CD4-positive, alpha-beta T cell (primary cell): ENCODE measurements around the gene DISP2. TPM values are rescaled to one million over a fixed set of nuclear protein-coding genes. Genes with fewer than 3 reads are reported as not detected.

Experiments used
- ATAC-seq: fragments of 200-7000 bp; cut with Tn5 transposase; one replicate; pipeline ENCODE4 v1.10.0; 2022; ENCODE audit warnings: mild to moderate bottlenecking; ENCODE audit not compliant: poor library complexity
- CTCF ChIA-PET: fragments of 350-600 bp; sonication (Branson Sonifier 250); formaldehyde crosslinking; loops from one replicate; lab custom pipeline; 2021; ENCODE audit warnings: antibody characterized with exemption, inconsistent platforms; lab: Charles Lee
- POLR2A ChIA-PET: fragments of 350-600 bp; sonication (Branson Sonifier 250); formaldehyde crosslinking; loops from one replicate; lab custom pipeline; 2021; ENCODE audit warnings: antibody characterized with exemption, inconsistent platforms; lab: Charles Lee
- DNase-seq, 14 experiments: peaks; one replicate each; pipeline ENCODE4 v3.0.0-alpha.2; 2013 to 2020; ENCODE audit warnings: mixed read lengths in 2 of 14
- H3K27ac ChIP-seq, 2 donors: one replicate each; pipeline versions ENCODE4 v1.5.1 to v1.7.0; 2013; ENCODE audit warnings: low read length in 2 of 2, low read depth in 1 of 2, mild to moderate bottlenecking in 1 of 2
- H3K27me3 ChIP-seq, 2 experiments: 1 replicate in 1 of 2; 2 replicates in 1 of 2; pipeline versions ENCODE4 v1.6.1 to v1.7.0; 2013; ENCODE audit warnings: low read length in 2 of 2, control low read depth in 1 of 2, mild to moderate bottlenecking in 1 of 2, moderate library complexity in 1 of 2; ENCODE audit not compliant: insufficient read depth in 2 of 2, control insufficient read depth in 1 of 2
- H3K36me3 ChIP-seq: one replicate; pipeline ENCODE4 v1.6.1; 2013; ENCODE audit warnings: low read length, control low read depth; ENCODE audit not compliant: insufficient read depth
- H3K4me1 ChIP-seq: one replicate; pipeline ENCODE4 v1.6.1; 2013; ENCODE audit warnings: low read length, control low read depth; ENCODE audit not compliant: insufficient read depth
- H3K4me3 ChIP-seq: one replicate; pipeline ENCODE4 v1.5.1; 2013; ENCODE audit warnings: mild to moderate bottlenecking, low read length, moderate library complexity
- H3K9me3 ChIP-seq, 2 experiments: 1 replicate in 1 of 2; 2 replicates in 1 of 2; pipeline versions ENCODE4 v1.6.1 to v1.7.0; 2013; ENCODE audit warnings: low read length in 2 of 2, mild to moderate bottlenecking in 2 of 2, control low read depth in 1 of 2, moderate library complexity in 1 of 2; ENCODE audit not compliant: control insufficient read depth in 1 of 2, insufficient read depth in 1 of 2
- H3K27ac Mint-ChIP-seq: one replicate; pipeline ENCODE4 v1.8.0; 2020; ENCODE audit warnings: mixed read lengths
- H3K27me3 Mint-ChIP-seq: one replicate; pipeline ENCODE4 v1.8.0; 2021; ENCODE audit warnings: mixed read lengths
- H3K36me3 Mint-ChIP-seq: one replicate; pipeline ENCODE4 v1.8.0; 2021; ENCODE audit warnings: low read depth, mixed read lengths
- H3K4me1 Mint-ChIP-seq: one replicate; pipeline ENCODE4 v1.8.0; 2021; ENCODE audit warnings: low read depth, mixed read lengths
- H3K4me3 Mint-ChIP-seq: one replicate; pipeline ENCODE4 v1.8.0; 2020; ENCODE audit warnings: mild to moderate bottlenecking, mixed read lengths
- H3K9me3 Mint-ChIP-seq: one replicate; pipeline ENCODE4 v1.8.0; 2020; ENCODE audit warnings: mixed read lengths
- intact Hi-C, 2 experiments: fragments of 100-400 bp; cut with DNase I in 1 of 2; cut with micrococcal nuclease in 1 of 2; formaldehyde crosslinking; loops; one replicate each; pipeline versions ENCODE4 v1.15.1 to v1.9.0; 2023 to 2025; cut with DNase I, micrococcal nuclease
- total RNA-seq, 174 experiments: library from RNA in 2 of 174; stranded (reverse) in 2 of 174; gene quantifications; one replicate each; pipeline ENCODE4 v1.2.3 and lab custom pipeline; 2021 to 2026
- TF ChIP-seq, protein P1 (sequence below): fragments of 200-600 bp; IDR thresholded peaks from one replicate; pipeline ENCODE4 v1.8.0; 2022; ENCODE audit warnings: antibody characterized with exemption, mild to moderate bottlenecking

Gene DISP2
- total RNA-seq, 2 experiments from 2014 or later = 0.03 to 0.06 TPM

DNA sequence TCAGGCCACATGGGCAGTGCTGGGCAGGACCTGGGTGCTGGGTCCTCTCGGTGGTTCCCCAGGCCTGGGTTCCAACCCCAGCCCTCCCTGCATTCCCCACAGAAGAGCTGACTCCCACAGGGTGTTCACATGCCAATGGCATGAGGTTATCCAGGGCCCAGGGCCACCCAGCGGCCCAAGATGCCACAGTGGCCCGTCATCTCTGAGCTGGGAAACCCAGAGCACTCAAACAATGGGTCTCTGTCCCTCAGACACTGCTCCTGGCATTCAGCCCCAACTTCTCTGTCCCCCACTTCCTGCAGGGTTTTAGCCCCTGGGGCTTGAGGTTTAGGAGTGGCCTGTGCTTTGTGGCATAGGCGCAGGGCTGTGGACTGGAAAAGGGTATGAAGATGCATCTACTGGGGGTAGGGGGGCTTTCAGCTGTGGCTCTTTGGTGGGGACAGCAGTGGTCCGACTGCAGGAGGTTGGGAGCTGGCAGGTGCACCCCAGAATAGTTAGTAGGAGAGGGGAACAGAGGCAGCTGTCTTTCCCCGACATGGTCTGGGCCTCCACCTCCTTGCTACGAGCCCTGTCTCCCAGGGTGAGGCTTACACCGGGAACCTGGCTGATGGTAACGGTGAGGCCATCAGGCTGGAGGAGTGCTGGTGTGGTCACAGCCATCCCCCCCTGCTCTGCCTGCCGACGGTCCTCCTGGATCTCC lies 18.9 kb upstream of the DISP2 start:
- no peak for ATAC-seq
- no peaks in the 10 kb centered on the region for H3K36me3 ChIP-seq
- ChIA-PET POLR2A (interaction anchor here (1.0 to 4.2 kb wide), 4 partner anchors 14 to 31 kb away, joined by 3 to 34 read pairs (median 12); partner anchors contain the start of genes INAFM2 and PLCB2), CTCF (interaction anchor here (0.9 to 3.7 kb wide), 10 partner anchors 12 to 65 kb away, joined by 3 to 48 read pairs (median 14); partner anchors contain the start of genes INAFM2 and PLCB2)
- no peaks in the 10 kb centered on the region for H3K27me3 ChIP-seq
- peaks cover 15% of the 10 kb centered on the region for H3K4me1 Mint-ChIP-seq
- H3K4me3 ChIP-seq = no peak overlapping the region
- no peak for DNase-seq
- H3K4me3 Mint-ChIP-seq = no peak overlapping the region
- TF ChIP-seq, protein P1, sequence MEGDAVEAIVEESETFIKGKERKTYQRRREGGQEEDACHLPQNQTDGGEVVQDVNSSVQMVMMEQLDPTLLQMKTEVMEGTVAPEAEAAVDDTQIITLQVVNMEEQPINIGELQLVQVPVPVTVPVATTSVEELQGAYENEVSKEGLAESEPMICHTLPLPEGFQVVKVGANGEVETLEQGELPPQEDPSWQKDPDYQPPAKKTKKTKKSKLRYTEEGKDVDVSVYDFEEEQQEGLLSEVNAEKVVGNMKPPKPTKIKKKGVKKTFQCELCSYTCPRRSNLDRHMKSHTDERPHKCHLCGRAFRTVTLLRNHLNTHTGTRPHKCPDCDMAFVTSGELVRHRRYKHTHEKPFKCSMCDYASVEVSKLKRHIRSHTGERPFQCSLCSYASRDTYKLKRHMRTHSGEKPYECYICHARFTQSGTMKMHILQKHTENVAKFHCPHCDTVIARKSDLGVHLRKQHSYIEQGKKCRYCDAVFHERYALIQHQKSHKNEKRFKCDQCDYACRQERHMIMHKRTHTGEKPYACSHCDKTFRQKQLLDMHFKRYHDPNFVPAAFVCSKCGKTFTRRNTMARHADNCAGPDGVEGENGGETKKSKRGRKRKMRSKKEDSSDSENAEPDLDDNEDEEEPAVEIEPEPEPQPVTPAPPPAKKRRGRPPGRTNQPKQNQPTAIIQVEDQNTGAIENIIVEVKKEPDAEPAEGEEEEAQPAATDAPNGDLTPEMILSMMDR = no peak
- no peaks in the 10 kb centered on the region for H3K9me3 Mint-ChIP-seq
- H3K4me1 ChIP-seq = peaks cover 24% of the 10 kb centered on the region
- intact Hi-C loops = loop anchor here (1.0 to 10.0 kb wide), 6 partner anchors 18 to 554 kb away; partner anchors contain the start of genes FSIP1 (in 1 of the 2) and PLCB2 (in 1 of the 2)
- H3K27ac ChIP-seq = no peak overlapping the region
- no peaks in the 10 kb centered on the region for H3K27me3 Mint-ChIP-seq
- H3K9me3 ChIP-seq = no peaks in the 10 kb centered on the region
- H3K27ac Mint-ChIP-seq = no peak overlapping the region
- no peaks in the 10 kb centered on the region for H3K36me3 Mint-ChIP-seq

DNA sequence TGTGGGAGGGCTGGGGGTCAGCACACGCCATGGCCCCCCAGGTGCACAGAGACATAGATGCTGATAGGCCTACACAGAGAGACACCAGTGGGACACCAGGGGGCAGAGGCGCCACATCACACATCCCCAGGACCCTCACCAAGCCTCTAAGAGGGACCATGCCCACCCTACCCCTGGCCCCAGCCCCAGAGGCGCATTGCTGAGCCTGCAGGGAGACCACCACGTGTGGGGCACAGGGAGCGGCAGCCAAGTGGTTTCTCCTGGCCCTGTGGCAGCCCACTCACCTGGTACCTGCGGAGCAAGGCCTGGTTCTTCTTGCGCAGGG lies 18.4 kb upstream of the DISP2 start:
- Mint-ChIP-seq H3K4me3 (no peak overlapping the region), H3K4me1 (peaks cover 10% of the 10 kb centered on the region), H3K9me3 (no peaks in the 10 kb centered on the region), H3K36me3 (no peaks in the 10 kb centered on the region), H3K27me3 (no peaks in the 10 kb centered on the region), H3K27ac (no peak overlapping the region)
- no peak overlapping the region for H3K27ac ChIP-seq
- intact Hi-C loops = loop anchor here (5.0 to 10.0 kb wide), 2 partner anchors 122 to 555 kb away; partner anchors contain the start of gene FSIP1 (in 1 of the 2)
- no peaks in the 10 kb centered on the region for H3K36me3 ChIP-seq
- H3K4me1 ChIP-seq = peaks cover 24% of the 10 kb centered on the region
- no peaks in the 10 kb centered on the region for H3K9me3 ChIP-seq
- H3K4me3 ChIP-seq = no peak overlapping the region
- CTCF ChIA-PET = interaction anchor here (0.9 to 3.7 kb wide), 4 partner anchors 13 to 65 kb away, joined by 3 to 48 read pairs (median 18); partner anchors contain the start of gene INAFM2
- no peaks in the 10 kb centered on the region for H3K27me3 ChIP-seq
- ATAC-seq (no peak), DNase-seq (no peak)
- POLR2A ChIA-PET = interaction anchor here (1.0 kb wide), 1 partner anchor 14 kb away, joined by 3 read pairs; no protein-coding TSS in a partner anchor
- TF ChIP-seq, protein P1 = no peak

DNA sequence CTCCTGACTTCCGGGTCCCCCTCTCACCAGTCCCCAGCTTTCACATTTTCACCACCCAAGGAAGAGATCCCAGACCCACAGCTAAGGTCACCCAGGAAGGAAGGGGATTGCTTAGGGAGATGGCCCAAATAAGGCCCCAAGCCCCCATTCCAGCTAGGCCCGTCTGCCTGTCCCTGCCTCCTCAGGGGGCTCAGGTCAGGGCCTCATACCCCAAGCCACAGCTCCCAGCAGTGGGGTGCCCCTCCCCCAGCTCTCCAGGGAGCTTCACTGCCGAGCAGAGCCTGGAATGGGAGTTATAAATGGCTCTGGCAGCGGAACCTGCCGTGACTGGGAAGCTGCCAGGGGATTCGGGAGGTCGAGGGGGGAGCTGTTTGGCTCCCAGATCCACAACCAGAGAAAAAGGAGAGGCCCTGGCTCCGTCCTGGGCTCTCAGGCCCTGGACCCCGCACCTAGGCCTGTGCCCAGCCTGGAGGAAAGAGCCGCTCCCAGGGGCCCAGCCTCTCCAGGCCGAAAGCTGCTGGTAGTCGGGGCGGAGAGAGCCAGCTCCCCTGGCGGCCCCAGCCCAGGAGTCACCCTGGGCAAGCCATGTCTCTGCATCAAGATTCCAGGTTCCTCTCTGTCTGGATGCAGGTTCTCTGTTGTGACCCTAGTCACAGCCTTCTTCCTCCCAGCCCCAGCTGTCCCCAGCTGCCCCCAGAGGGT lies 17.8 kb upstream of the DISP2 start:
- Histone ChIP-seq H3K9me3 (no peaks in the 10 kb centered on the region), H3K27me3 (no peaks in the 10 kb centered on the region), H3K4me1 (peaks cover 23% of the 10 kb centered on the region), H3K27ac (no peak overlapping the region), H3K4me3 (no peak overlapping the region), H3K36me3 (no peaks in the 10 kb centered on the region)
- intact Hi-C loops = no loop called here
- Mint-ChIP-seq H3K36me3 (no peaks in the 10 kb centered on the region), H3K4me1 (peaks cover 10% of the 10 kb centered on the region), H3K9me3 (no peaks in the 10 kb centered on the region), H3K27ac (no peak overlapping the region), H3K27me3 (no peaks in the 10 kb centered on the region), H3K4me3 (no peak overlapping the region)
- TF ChIP-seq, protein P1 = no peak
- DNase-seq (no peak), ATAC-seq (no peak)
- POLR2A ChIA-PET = interaction anchor here (1.0 kb wide), 1 partner anchor 15 kb away, joined by 3 read pairs; no protein-coding TSS in a partner anchor
- CTCF ChIA-PET = interaction anchor here (0.9 to 2.1 kb wide), 2 partner anchors 66 to 82 kb away, joined by 3 to 7 read pairs; no protein-coding TSS in a partner anchor
